Neuron (in vitro differentiated cells): ENCODE measurements around the gene SEC14L2.

Source experiments
- H2AFZ ChIP-seq: one replicate; pipeline ENCODE4 v1.6.1; 2013; ENCODE audit warnings: low read depth, mild to moderate bottlenecking, inconsistent platforms, low read length, moderate library complexity
- H3K27me3 ChIP-seq: one replicate; pipeline ENCODE4 v1.6.1; 2013; ENCODE audit warnings: low read length; ENCODE audit not compliant: insufficient read depth
- H3K36me3 ChIP-seq: one replicate; pipeline ENCODE4 v1.6.1; 2013; ENCODE audit warnings: low read length; ENCODE audit not compliant: insufficient read depth
- H3K4me1 ChIP-seq: one replicate; pipeline ENCODE4 v1.6.1; 2013; ENCODE audit warnings: low read length; ENCODE audit not compliant: insufficient read depth
- H3K4me3 ChIP-seq: 2 replicates; pipeline ENCODE4 v1.5.1; 2013; ENCODE audit warnings: mild to moderate bottlenecking, low read length, moderate library complexity
- H3K9me3 ChIP-seq: one replicate; pipeline ENCODE4 v1.6.1; 2013; ENCODE audit warnings: low read length

SEC14L2 gene

DNA sequence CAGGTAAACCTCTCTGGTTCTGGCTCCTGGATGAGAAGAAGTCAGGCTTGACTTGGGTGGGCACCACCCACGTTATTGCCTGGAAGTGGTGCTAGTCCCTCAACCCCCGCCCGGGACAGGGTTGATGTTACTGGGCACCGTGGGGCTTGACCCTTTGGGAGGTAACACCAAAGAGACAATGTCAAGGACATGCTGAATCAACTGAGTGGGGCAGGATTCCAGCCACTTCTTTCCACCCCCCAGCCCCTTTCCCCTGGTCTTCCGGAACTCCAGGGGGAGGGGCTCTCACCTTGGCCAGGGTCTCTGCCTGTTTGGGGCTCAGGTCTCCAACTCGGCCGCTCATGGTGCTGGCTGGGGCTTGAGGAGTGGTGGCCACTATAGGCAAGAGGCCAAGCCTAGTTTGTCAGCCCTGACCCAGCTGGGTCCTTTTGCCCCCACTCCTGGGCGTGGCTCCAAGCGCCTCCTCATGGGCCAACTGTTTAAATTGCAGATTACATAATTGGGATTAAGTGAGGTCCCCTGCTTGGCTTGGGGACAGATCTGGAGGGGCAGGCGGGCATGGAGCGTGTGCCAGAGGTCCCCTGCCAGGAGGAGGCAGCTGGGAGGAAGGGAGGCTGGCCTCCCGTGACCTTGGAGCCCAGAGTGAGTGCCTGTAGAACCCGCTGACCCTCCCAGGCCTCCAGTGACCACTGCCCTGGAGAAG, 74.9 kb downstream of the SEC14L2 start, which contains the start of gene SEC14L3:
Gene SEC14L3 (minus strand): TSS at position 402 of the 703 bp plus-strand sequence. CDS start 59 bp downstream, at position 343.
- no peaks in the 10 kb centered on the region for H3K36me3 ChIP-seq
- H3K4me3 ChIP-seq = no peak within 1 kb of the TSS
- no peak within 1 kb of the TSS for H2AFZ ChIP-seq
- peaks cover 10% of the 10 kb centered on the region for H3K27me3 ChIP-seq
- H3K4me1 ChIP-seq = no peaks in the 10 kb centered on the region
- no peaks in the 10 kb centered on the region for H3K9me3 ChIP-seq

DNA sequence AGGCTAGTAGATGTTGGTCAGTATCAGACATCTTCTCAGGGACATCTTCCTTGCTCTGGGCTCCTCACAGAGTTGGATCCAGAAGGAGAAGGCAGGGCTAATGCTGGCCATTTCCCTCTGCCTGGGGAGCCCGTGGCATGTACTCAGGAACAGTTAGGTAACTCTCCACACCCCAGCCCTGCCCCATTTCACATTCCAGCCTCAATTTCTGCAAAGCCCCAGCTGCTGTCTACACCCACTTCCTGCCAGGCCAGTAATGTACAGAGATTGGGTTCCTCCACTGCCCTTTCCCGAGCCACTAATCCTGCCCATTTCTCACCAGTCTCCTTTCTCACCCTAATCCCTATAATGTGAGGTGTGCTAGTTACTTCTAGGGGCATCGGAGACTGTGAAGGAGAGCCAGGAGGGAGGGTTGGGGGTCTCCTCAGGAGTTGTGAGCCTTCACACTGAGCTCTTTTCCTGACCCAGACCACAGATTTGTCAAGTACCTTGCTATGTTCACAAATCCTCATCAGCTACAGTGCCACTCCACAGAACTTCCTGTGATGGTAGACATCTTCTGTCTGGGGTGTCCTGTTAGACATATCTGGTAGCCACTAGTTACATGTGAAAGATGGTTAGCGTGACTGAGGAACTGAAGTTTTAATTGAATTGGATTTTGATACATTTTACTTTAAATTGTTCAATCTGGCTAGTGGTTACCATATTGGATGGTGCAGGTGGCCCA, 76.3 kb downstream of the SEC14L2 start:
- no peaks in the 10 kb centered on the region for H3K9me3 ChIP-seq
- H3K36me3 ChIP-seq = no peaks in the 10 kb centered on the region
- no peak overlapping the region for H2AFZ ChIP-seq
- no peak overlapping the region for H3K4me3 ChIP-seq
- H3K27me3 ChIP-seq = peaks cover 16% of the 10 kb centered on the region
- H3K4me1 ChIP-seq = no peaks in the 10 kb centered on the region

DNA sequence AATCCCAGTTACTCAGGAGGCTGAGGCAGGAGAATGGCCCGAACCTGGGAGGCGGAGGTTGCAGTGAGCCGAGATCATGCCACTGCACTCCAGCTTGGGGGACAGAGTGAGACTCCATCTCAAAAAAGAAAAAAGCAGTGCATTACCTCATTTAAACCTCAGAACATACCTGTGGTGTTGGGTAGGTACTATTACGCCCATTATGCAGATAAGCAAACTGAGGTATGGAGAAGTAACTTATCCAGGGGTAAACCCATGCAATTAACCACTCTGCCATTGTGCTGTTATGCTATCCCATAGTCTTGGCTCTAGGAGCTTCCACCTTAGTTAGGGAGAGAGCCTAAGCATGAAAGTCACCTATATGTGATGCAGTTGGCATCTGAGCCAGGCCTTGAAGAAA, 77.3 kb downstream of the SEC14L2 start:
- Histone ChIP-seq H3K4me3 (no peak overlapping the region), H3K4me1 (no peaks in the 10 kb centered on the region), H3K36me3 (no peaks in the 10 kb centered on the region), H3K9me3 (no peaks in the 10 kb centered on the region), H2AFZ (no peak overlapping the region), H3K27me3 (peaks cover 22% of the 10 kb centered on the region)
